HG03354 (cell line): Measurements from ENCODE around the gene CBL.
A peak's percentile ranks its signal among the peaks of the same experiment; 100 is the strongest.
"Not testable (repeated sequence)": the region's sequence is repeated elsewhere in the genome, so short reads cannot be mapped to it uniquely, and the experiment has no call there.

ENCODE experiments used
- ATAC-seq: cut with Tn5 transposase; IDR thresholded peaks from one replicate; pipeline ENCODE4 v1.9.1; 2021; ENCODE audit warnings: mild to moderate bottlenecking; ENCODE audit not compliant: unreplicated experiment, poor library complexity, severe bottlenecking

Gene CBL

GRCh38 chr11:119181677-119182412, 24.3 kb upstream of the CBL start:
- no peak for ATAC-seq

GRCh38 chr11:119184399-119184798, 21.7 kb upstream of the CBL start:
- not testable (repeated sequence) for ATAC-seq

- no peak for ATAC-seq
These were observed 20.0 kb upstream of the CBL start for GRCh38 chr11:119185981-119186634.

GRCh38 chr11:119187123-119187892, 18.8 kb upstream of the CBL start:
- ATAC-seq = no peak

GRCh38 chr11:119188067-119188466, 18.1 kb upstream of the CBL start:
- no peak for ATAC-seq

- ATAC-seq = no peak
These were observed 17.3 kb upstream of the CBL start for GRCh38 chr11:119188887-119189286.

GRCh38 chr11:119189393-119189792, 16.7 kb upstream of the CBL start:
- ATAC-seq = no peak

- no peak for ATAC-seq
These were observed 15.6 kb upstream of the CBL start for GRCh38 chr11:119190531-119190930.

GRCh38 chr11:119191265-119191664, 14.9 kb upstream of the CBL start:
- not testable (repeated sequence) for ATAC-seq

- ATAC-seq = no peak
These were observed 14.0 kb upstream of the CBL start for GRCh38 chr11:119192111-119192510.

- ATAC-seq = no peak
These were observed 13.1 kb upstream of the CBL start for GRCh38 chr11:119193001-119193400.

GRCh38 chr11:119193626-119194025, 12.5 kb upstream of the CBL start:
- no peak for ATAC-seq

- no peak for ATAC-seq
These were observed 11.2 kb upstream of the CBL start for GRCh38 chr11:119194811-119195440.

GRCh38 chr11:119195680-119196079, 10.5 kb upstream of the CBL start:
- no peak for ATAC-seq

GRCh38 chr11:119196833-119197483, 9.2 kb upstream of the CBL start:
- peak; percentile 65 for ATAC-seq

- ATAC-seq = no peak
These were observed 7.2 kb upstream of the CBL start for GRCh38 chr11:119198925-119199324.

- not testable (repeated sequence) for ATAC-seq
These were observed 4.9 kb upstream of the CBL start for GRCh38 chr11:119201236-119201635.

GRCh38 chr11:119202554-119202953, 3.6 kb upstream of the CBL start:
- ATAC-seq = no peak

GRCh38 chr11:119204066-119204465, 2.1 kb upstream of the CBL start:
- no peak for ATAC-seq

- ATAC-seq = no peak
These were observed 1.1 kb upstream of the CBL start for GRCh38 chr11:119205080-119205479.
